GM12878 (cell line): ENCODE data around the gene DLEC1. TPM values are rescaled to one million over a fixed set of nuclear protein-coding genes. Genes with fewer than 3 reads are reported as not detected.

Source experiments
- ATAC-seq: fragments of 200-7000 bp; cut with Tn5 transposase; 3 replicates; pipeline ENCODE4 v1.9.1; 2020; ENCODE audit warnings: mild to moderate bottlenecking, moderate library complexity
- Bru-seq: library from RNA; stranded (reverse); fragments of 400-500 nt; gene quantifications from one replicate; lab custom pipeline; 2021; lab: Mats Ljungman, UMichigan
- BruChase-seq, 2 experiments: library from RNA; stranded (reverse); fragments of 400-500 nt; gene quantifications; one replicate each; lab custom pipeline; 2021; lab: Mats Ljungman, UMichigan
- BruUV-seq: library from RNA; stranded (reverse); fragments of 400-500 nt; replicated peaks from 2 replicates; lab custom pipeline; 2021; lab: Mats Ljungman, UMichigan
- CTCF ChIA-PET: fragments of 300-600 bp; sonication (Branson Sonifier 250); formaldehyde crosslinking; extraction: SDS; loops from one replicate; lab custom pipeline; 2021; ENCODE audit warnings: inconsistent platforms; lab: Yijun Ruan, JAX
- POLR2A ChIA-PET: fragments of 350-600 bp; formaldehyde crosslinking; extraction: SDS; loops from one replicate; lab custom pipeline; 2021; ENCODE audit warnings: inconsistent platforms; lab: Charles Lee
- RAD21 ChIA-PET: fragments of 300-600 bp; sonication (Branson Sonifier 250); formaldehyde crosslinking; loops from one replicate; lab custom pipeline; 2023; ENCODE audit warnings: antibody characterized with exemption; ENCODE audit not compliant: unreplicated experiment; lab: Charles Lee
- SMC1A ChIA-PET: fragments of 300-600 bp; sonication (Branson Sonifier 250); formaldehyde crosslinking; loops from one replicate; lab custom pipeline; 2023; ENCODE audit not compliant: unreplicated experiment, uncharacterized antibody; lab: Charles Lee
- DNase-seq: peaks from one replicate; pipeline ENCODE4 v3.0.0-alpha.2; 2011; ENCODE audit warnings: low read depth, low spot score
- FAIRE-seq: peaks from 3 replicates; lab custom pipeline; 2011; peaks lifted over from hg19 to GRCh38; lab: Jason Lieb, UNC
- H2AFZ ChIP-seq: 2 replicates; pipeline ENCODE4 v1.6.0; 2011; ENCODE audit warnings: low read depth, low read length, control low read depth; ENCODE audit not compliant: control insufficient read depth
- H3K27ac ChIP-seq: 2 replicates; pipeline ENCODE4 v1.5.1; 2011; ENCODE audit warnings: control low read depth; ENCODE audit not compliant: control insufficient read depth, insufficient read depth
- H3K27me3 ChIP-seq, 2 experiments: replicated peaks in 1 of 2; 2 replicates each; pipeline versions ENCODE4 v1.6.0 to v1.6.1; 2011; ENCODE audit warnings: low read length in 1 of 2; ENCODE audit not compliant: control insufficient read depth in 2 of 2, insufficient read depth in 2 of 2
- H3K36me3 ChIP-seq, 2 experiments: 2 replicates each; pipeline ENCODE4 v1.5.1; 2011; ENCODE audit warnings: low read length in 1 of 2; ENCODE audit not compliant: control insufficient read depth in 2 of 2, insufficient read depth in 2 of 2
- H3K4me1 ChIP-seq: 2 replicates; pipeline ENCODE4 v1.6.1; 2011; ENCODE audit warnings: mild to moderate bottlenecking, low read length, moderate library complexity, mixed read lengths; ENCODE audit not compliant: control insufficient read depth, insufficient read depth
- H3K4me2 ChIP-seq: 2 replicates; pipeline ENCODE4 v1.6.0; 2011; ENCODE audit warnings: control low read depth; ENCODE audit not compliant: control insufficient read depth, insufficient read depth
- H3K4me3 ChIP-seq: fragments of 200-600 bp; sonication (generic); 2 replicates; pipeline ENCODE4 v1.5.1; 2016
- H3K79me2 ChIP-seq: 2 replicates; pipeline ENCODE4 v1.6.0; 2011; ENCODE audit warnings: low read length; ENCODE audit not compliant: control insufficient read depth, insufficient read depth
- H3K9ac ChIP-seq: 2 replicates; pipeline ENCODE4 v1.8.0; 2011; ENCODE audit warnings: low read length, control low read depth, mixed read lengths; ENCODE audit not compliant: control insufficient read depth, insufficient read depth
- H3K9me3 ChIP-seq: replicated peaks from 3 replicates; pipeline ENCODE4 v1.5.1; 2011; ENCODE audit warnings: mild to moderate bottlenecking, low read length; ENCODE audit not compliant: control insufficient read depth, insufficient read depth
- H4K20me1 ChIP-seq: 2 replicates; pipeline ENCODE4 v1.6.0; 2011; ENCODE audit not compliant: control insufficient read depth, insufficient read depth
- BHLHE40 ChIP-seq, 2 experiments: fragments of 450-650 bp in 1 of 2; IDR thresholded peaks; 2 replicates each; pipeline ENCODE4 v1.6.1; 2011 to 2017; ENCODE audit warnings: low read depth in 2 of 2, borderline replicate concordance in 1 of 2, improper control_type of control experiment in 1 of 2, low read length in 1 of 2, mild to moderate bottlenecking in 1 of 2
- CTCF ChIP-seq, 3 experiments: IDR thresholded peaks in 2 of 3; conservative IDR thresholded peaks in 1 of 3; 2 replicates each; pipeline ENCODE4 v1.5.1; 2011; ENCODE audit warnings: low read depth in 3 of 3, low read length in 3 of 3, mild to moderate bottlenecking in 3 of 3, control low read depth in 2 of 3, moderate library complexity in 2 of 3, inconsistent platforms in 1 of 3, mixed read lengths in 1 of 3; ENCODE audit not compliant: control insufficient read depth in 2 of 3, insufficient read depth in 1 of 3; ENCODE audit errors: extremely low read depth in 1 of 3
- EED ChIP-seq: sonication (generic); IDR thresholded peaks from 2 replicates; pipeline ENCODE4 v1.6.1; 2016; ENCODE audit warnings: antibody characterized with exemption, low read depth
- IRF4 ChIP-seq: IDR thresholded peaks from 2 replicates; pipeline ENCODE4 v1.6.1; 2011; ENCODE audit warnings: low read depth, low read length
- MAX ChIP-seq: IDR thresholded peaks from 2 replicates; pipeline ENCODE4 v1.6.1; 2012; ENCODE audit warnings: low read depth, low read length, improper control_type of control experiment
- MLLT1 ChIP-seq: fragments of 450-650 bp; IDR thresholded peaks from 2 replicates; pipeline ENCODE4 v1.6.1; 2016; ENCODE audit warnings: mild to moderate bottlenecking
- NBN ChIP-seq: fragments of 450-650 bp; IDR thresholded peaks from 2 replicates; pipeline ENCODE4 v1.6.1; 2016
- PKNOX1 ChIP-seq: fragments of 450-650 bp; IDR thresholded peaks from 2 replicates; pipeline ENCODE4 v1.6.1; 2016; ENCODE audit warnings: mild to moderate bottlenecking
- SREBF2 ChIP-seq: IDR thresholded peaks from 2 replicates; pipeline ENCODE4 v1.6.1; 2012; ENCODE audit warnings: mild to moderate bottlenecking, low read length
- TCF12 ChIP-seq: IDR thresholded peaks from 2 replicates; pipeline ENCODE4 v1.6.1; 2011; ENCODE audit warnings: low read depth, mild to moderate bottlenecking, low read length
- WGBS: methylation state at CpG from one replicate; pipeline ENCODE4 v1.1.6; 2016; ENCODE audit warnings: low lambda C conversion rate; ENCODE audit not compliant: insufficient replicate concordance, insufficient coverage; ENCODE audit errors: missing lambda C conversion rate; 5-methylcytosine and 5-hydroxymethylcytosine counted together
- in situ Hi-C: fragments of 300-500 bp; cut with MboI; formaldehyde crosslinking; loops from 9 replicates; pipeline ENCODE4 v1.14.3; 2018; ENCODE audit warnings: mixed read lengths
- intact Hi-C: fragments of 100-400 bp; cut with micrococcal nuclease; formaldehyde crosslinking; loops from one replicate; pipeline ENCODE4 v1.14.2; 2022; ENCODE audit not compliant: unreplicated experiment
- long read RNA-seq, 2 experiments: library from polyadenylated mRNA; unstranded; transcript quantifications; one replicate each; pipeline ENCODE4 v2.0.0, GENCODE V29; 2019 to 2020
- polyA minus RNA-seq, 3 experiments: library from RNA; depleted of rRNA, polyadenylated mRNA; stranded (reverse); fragments of >200 nt; gene quantifications; 2 replicates each; pipeline ENCODE4 v1.2.3, GENCODE V29; 2011
- polyA plus RNA-seq, 11 experiments: library from polyadenylated mRNA; depleted of rRNA in 4 of 11; unstranded in 6 of 11; stranded (reverse) in 5 of 11; fragments of >200 nt; fragmentation: Nextera tagmentation in 4 of 11; fragmentation: Illumina TruSeq in 1 of 11; extraction: Ambion mirVana in 4 of 11; extraction: Trizol in 1 of 11; gene quantifications; 1 replicate in 1 of 11; 2 replicates in 10 of 11; pipeline versions ENCODE4 v1.2.1 to v1.2.3, GENCODE V29; 2011 to 2016; ENCODE audit warnings: inconsistent platforms in 2 of 11, missing spikeins in 2 of 11, low read depth in 1 of 11
- total RNA-seq, 4 experiments: library from RNA; depleted of rRNA in 3 of 4; stranded (reverse); fragments of >200 nt in 3 of 4; fragmentation: Illumina TruSeq in 1 of 4; extraction: Trizol in 1 of 4; gene quantifications; 2 replicates each; pipeline versions ENCODE4 v1.2.1 to v1.2.3, GENCODE V29; 2013 to 2021

Gene DLEC1
- 1.2 and 4.2 TPM in 2 replicates for total RNA-seq (2013; cell fraction: nucleolus; rRNA removed)
- total RNA-seq (2014; rRNA removed) (not detected in 2 replicates), total RNA-seq (2014; rRNA removed; fragmentation: Illumina TruSeq; extraction: Trizol) (0.04 TPM in 1 of 2 replicates, not detected in the other), total RNA-seq (2021) (0.08 TPM in 2 replicates), polyA plus RNA-seq (2011; rRNA removed) (0.03 and 0.05 TPM in 2 replicates), polyA plus RNA-seq (2014; fragmentation: Illumina TruSeq; extraction: Trizol) (not detected in 2 replicates), polyA plus RNA-seq (2014; fragmentation: Nextera tagmentation; extraction: Ambion mirVana) (under 1 TPM; 0.07 to 0.14 TPM), polyA plus RNA-seq (2014; rRNA removed) (0.03 and 0.04 TPM in 2 replicates), polyA plus RNA-seq (2016; fragmentation: Nextera tagmentation; extraction: Ambion mirVana) (under 1 TPM in 1 of 2 experiments, not detected in 1; 0.29 TPM), polyA minus RNA-seq (2011; rRNA and poly(A)+ RNA removed) (0.07 and 0.21 TPM in 2 replicates), Bru-seq, nascent RNA (percentile 28 among the genes with signal in this experiment), BruChase-seq, experiment 1, labeled RNA remaining after a 6-hour chase (percentile 22 among the genes with signal in this experiment), BruChase-seq, experiment 2, labeled RNA remaining after a 2-hour chase (percentile 24 among the genes with signal in this experiment)
- 0.05 TPM for polyA plus RNA-seq (2011; ENCODE audit: low read depth)
- 0.02 and 0.03 TPM in 2 replicates for polyA plus RNA-seq (2011; cell fraction: cytosol; rRNA removed)
- 0.35 and 0.81 TPM in 2 replicates for polyA plus RNA-seq (2011; cell fraction: nucleus; rRNA removed)
- polyA plus RNA-seq (2012) = 0.07 and 0.50 TPM in 2 replicates
- not detected in 2 replicates for polyA minus RNA-seq (2011; cell fraction: cytosol; rRNA and poly(A)+ RNA removed)
- 0.10 and 3.7 TPM in 2 replicates for polyA minus RNA-seq (2011; cell fraction: nucleus; rRNA and poly(A)+ RNA removed)
- long read RNA-seq, experiment 1 = 0 reads
- long read RNA-seq, experiment 2, partial matches to known transcripts = 0 of 3 reads
- long read RNA-seq, experiment 2, other reads (novel, unspliced or antisense) = 3 of 3 reads

GRCh38 chr3:38039101-38039898 is at the start of gene DLEC1:
DLEC1 (plus strand) TSS chr3:38039208; CDS start chr3:38039226, 18 bp downstream.
- H3K27ac ChIP-seq = no peak within 1 kb of the TSS
- no peaks in the 10 kb centered on the region for H3K36me3 ChIP-seq
- WGBS = under 1% methylated on average over 67 of the region's 67 CpGs
- FAIRE-seq (peak; percentile 94), DNase-seq (no peak), ATAC-seq (peak; percentile 89)
- in situ Hi-C loops (no loop called here), intact Hi-C loops (no loop called here)
- H3K27me3 ChIP-seq = peaks cover 0 to 3% of the 10 kb centered on the region in 2 experiments; a peak in 2 of 4 replicates
- H3K4me3 ChIP-seq = peak within 1 kb of the TSS; percentile 71
- CTCF ChIA-PET = interaction anchor here (1.4 to 2.5 kb wide), 2 partner anchors 65 to 79 kb away, joined by 3 to 9 read pairs; no protein-coding TSS in a partner anchor
- BruUV-seq = no TSS peak
- peak within 1 kb of the TSS; percentile 84 for H3K4me2 ChIP-seq
- H2AFZ ChIP-seq = peak within 1 kb of the TSS; percentile 45
- RAD21 ChIA-PET = interaction anchor here (0.9 kb wide), 1 partner anchor 101 kb away, joined by 3 read pairs; no protein-coding TSS in a partner anchor
- no peaks in the 10 kb centered on the region for H4K20me1 ChIP-seq
- POLR2A ChIA-PET = interaction anchor here (0.8 to 0.9 kb wide), 2 partner anchors 72 to 126 kb away, joined by 3 to 4 read pairs; partner anchors contain the start of gene OXSR1
- H3K9ac ChIP-seq = no peak within 1 kb of the TSS
- H3K9me3 ChIP-seq = no peaks in the 10 kb centered on the region
- peaks cover 13% of the 10 kb centered on the region for H3K4me1 ChIP-seq
- SMC1A ChIA-PET = no interaction called here
- H3K79me2 ChIP-seq = no peaks in the 10 kb centered on the region
- peak; percentile 11; the same call in 1 of the 2 replicates for TF ChIP-seq MAX
- no peak for TF ChIP-seq BHLHE40 (IDR thresholded peaks at IDR 0.05; ENCODE audit: borderline replicate concordance in 1 of 2, low read depth in 2 of 2, low read length in 1 of 2)
- no peak for TF ChIP-seq SREBF2
- TF ChIP-seq PKNOX1 = no peak
- TF ChIP-seq EED = no peak
- TF ChIP-seq TCF12 = no peak
- no peak for TF ChIP-seq NBN
- 0 out of 2 replicates have a peak, but pooled peaks have one; percentile 18 for TF ChIP-seq IRF4
- no peak for TF ChIP-seq CTCF (IDR thresholded peaks at IDR 0.05 in 2 of 3, conservative IDR thresholded peaks at IDR 0.05 in 1 of 3; ENCODE audit: control insufficient read depth in 2 of 3, extremely low read depth in 1 of 3, insufficient read depth in 1 of 3, low read depth in 3 of 3, low read length in 3 of 3)
- no peak for TF ChIP-seq MLLT1
